NB4 (cell line): ENCODE results near the gene SDSL.

Source experiments
- CTCF ChIP-seq: IDR thresholded peaks from one replicate; pipeline ENCODE4 v1.5.1; 2012; ENCODE audit warnings: low read depth, low read length
- MAX ChIP-seq: IDR thresholded peaks from 2 replicates; pipeline ENCODE4 v1.6.1; 2011; ENCODE audit warnings: low read depth, low read length
- POLR2A ChIP-seq: IDR thresholded peaks from 2 replicates; pipeline ENCODE4 v1.6.1; 2011; ENCODE audit warnings: mild to moderate bottlenecking; ENCODE audit not compliant: insufficient read length; ENCODE audit errors: extremely low read depth

GRCh38 chr12:113432986-113433385 lies 10.8 kb downstream of the SDSL start:
- TF ChIP-seq CTCF (no peak), POLR2A (no peak), MAX (no peak)
